ENCODE data around the gene TAB2. TPM values are rescaled to one million over a fixed set of nuclear protein-coding genes. Genes with fewer than 3 reads are reported as not detected.

Gene TAB2
- total and polyA plus RNA-seq, 2 donors (not counting 3 experiments of a cell fraction or from before 2014, with no cell fraction given): 26.0 to 37.4 TPM

GRCh38 chr6:149314325-149314905, 3.1 kb upstream of the TAB2 start:
- no peak overlapping the region for H3K4me2 ChIP-seq (ENCODE audit: insufficient read depth, low read length)
- ChIA-PET CTCF (interaction anchor here (0.6 to 1.1 kb wide), 2 partner anchors 117 to 1009 kb away, joined by 3 read pairs; no protein-coding TSS in a partner anchor), POLR2A (interaction anchor here (0.6 kb wide), 1 partner anchor 98 kb away, joined by 3 read pairs; no protein-coding TSS in a partner anchor)
- FAIRE-seq: no peak
- no peak overlapping the region for H3K4me3 ChIP-seq (replicated peaks in 1 of 3; ENCODE audit: insufficient read depth in 1 of 3, low read depth in 1 of 3, low read length in 3 of 3)
- no peak overlapping the region for H2AFZ ChIP-seq (ENCODE audit: low read depth, low read length)
- H3K36me3 ChIP-seq (ENCODE audit: control insufficient read depth in 2 of 2, extremely low read depth in 1 of 2, insufficient read depth in 2 of 2, low read length in 2 of 2): no peaks in the 10 kb centered on the region
- H3K9ac ChIP-seq (replicated peaks; ENCODE audit: extremely low read depth, insufficient read depth, low read length): no peak overlapping the region
- DNase-seq (ENCODE audit: low read depth, low spot score): no peak
- no peak for TF ChIP-seq POLR2AphosphoS5 (IDR thresholded peaks at IDR 0.05; ENCODE audit: insufficient read depth, low read depth, low read length)
- TF ChIP-seq CTCF (IDR thresholded peaks at IDR 0.05; ENCODE audit: extremely low read depth in 1 of 2, insufficient read depth in 1 of 2, low read depth in 1 of 2, low read length in 2 of 2): no peak
- TF ChIP-seq JUN (IDR thresholded peaks at IDR 0.05; ENCODE audit: borderline replicate concordance, insufficient read depth, insufficient read length, low read depth): no peak
- no peaks in the 10 kb centered on the region for H3K9me1 ChIP-seq (replicated peaks; ENCODE audit: control insufficient read depth, extremely low read depth, insufficient read depth, low read length)
- BruUV-seq (replicated peaks): no TSS peak
- H4K20me1 ChIP-seq (replicated peaks; ENCODE audit: control insufficient read depth, extremely low read depth, insufficient read depth, low read length): no peaks in the 10 kb centered on the region
- H3K4me1 ChIP-seq (ENCODE audit: control insufficient read depth, extremely low read depth, insufficient read depth, low read length): peaks cover 13% of the 10 kb centered on the region
- peaks cover 18% of the 10 kb centered on the region for H3K79me2 ChIP-seq (ENCODE audit: control insufficient read depth, insufficient read depth, low read length)
- H3K27ac ChIP-seq (ENCODE audit: insufficient read depth, low read depth, low read length): no peak overlapping the region
- H3K9me3 ChIP-seq (replicated peaks; ENCODE audit: control insufficient read depth, insufficient read depth, low read length): no peaks in the 10 kb centered on the region
- H3K27me3 ChIP-seq (ENCODE audit: control insufficient read depth in 2 of 2, insufficient read depth in 2 of 2, low read length in 2 of 2): peaks cover 20 to 38% of the 10 kb centered on the region in 2 experiments
- dilution Hi-C loops (cut with MboI; ENCODE audit: extremely low pct_ligation_motif_present, low sequenced_read_pairs) (no loop called here), intact Hi-C loops (cut with micrococcal nuclease) (no loop called here)

Measured in endothelial cell of umbilical vein (primary cell).